ENCODE results near the gene L3MBTL3.

L3MBTL3 gene

DNA sequence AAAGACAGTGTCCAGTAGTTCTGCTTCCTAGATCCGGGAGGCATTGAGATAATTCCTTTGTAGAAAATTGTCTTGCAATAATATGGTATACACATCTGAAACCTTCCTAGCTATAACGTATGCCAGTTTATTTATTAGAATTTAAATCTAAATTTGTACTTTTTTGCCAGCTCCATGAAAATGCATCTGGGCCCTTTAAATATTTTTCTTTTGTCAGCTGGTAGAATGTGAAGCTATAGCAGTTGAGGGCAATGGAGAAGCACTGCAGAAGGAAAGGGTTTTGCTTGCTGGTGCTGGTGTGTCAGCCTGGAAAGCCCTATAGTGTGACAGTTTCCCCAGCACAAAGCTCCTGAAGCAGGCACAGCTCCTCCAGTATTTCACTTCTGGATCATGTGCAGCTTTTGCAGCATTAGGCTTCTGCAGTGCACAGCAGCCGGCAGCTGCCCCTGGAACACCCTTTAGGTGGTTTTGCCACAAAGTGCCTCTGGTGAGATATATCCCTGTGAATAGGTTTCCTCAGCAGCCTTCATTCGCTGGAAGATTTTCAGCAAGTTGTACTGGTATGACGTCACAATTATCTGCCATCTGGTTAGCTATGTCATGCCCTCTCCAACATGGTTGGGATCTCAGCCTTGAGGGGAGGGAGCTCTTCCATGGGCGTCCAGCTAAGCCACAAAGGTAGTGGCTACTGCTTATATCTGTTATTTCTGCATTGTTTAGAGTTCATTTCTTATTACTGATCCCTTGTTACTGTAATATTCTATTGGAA, 40.0 kb upstream of the L3MBTL3 start:
- H3K9me3 ChIP-seq (ENCODE audit: insufficient read depth, low read length) = no peaks in the 10 kb centered on the region
- no peaks in the 10 kb centered on the region for H3K27me3 ChIP-seq (ENCODE audit: low read length)
- no peak overlapping the region for H2AFZ ChIP-seq (ENCODE audit: low read depth, low read length, severe bottlenecking)
- no peak overlapping the region for H3K27ac ChIP-seq (ENCODE audit: low read depth, low read length)
- H3K9ac ChIP-seq (ENCODE audit: low read length) = no peak overlapping the region
- no peaks in the 10 kb centered on the region for H3F3A ChIP-seq (ENCODE audit: insufficient read depth)
- TF ChIP-seq EZH2phosphoT487 (conservative IDR thresholded peaks at IDR 0.05; ENCODE audit: low read length) = no peak
- TF ChIP-seq, protein P1, sequence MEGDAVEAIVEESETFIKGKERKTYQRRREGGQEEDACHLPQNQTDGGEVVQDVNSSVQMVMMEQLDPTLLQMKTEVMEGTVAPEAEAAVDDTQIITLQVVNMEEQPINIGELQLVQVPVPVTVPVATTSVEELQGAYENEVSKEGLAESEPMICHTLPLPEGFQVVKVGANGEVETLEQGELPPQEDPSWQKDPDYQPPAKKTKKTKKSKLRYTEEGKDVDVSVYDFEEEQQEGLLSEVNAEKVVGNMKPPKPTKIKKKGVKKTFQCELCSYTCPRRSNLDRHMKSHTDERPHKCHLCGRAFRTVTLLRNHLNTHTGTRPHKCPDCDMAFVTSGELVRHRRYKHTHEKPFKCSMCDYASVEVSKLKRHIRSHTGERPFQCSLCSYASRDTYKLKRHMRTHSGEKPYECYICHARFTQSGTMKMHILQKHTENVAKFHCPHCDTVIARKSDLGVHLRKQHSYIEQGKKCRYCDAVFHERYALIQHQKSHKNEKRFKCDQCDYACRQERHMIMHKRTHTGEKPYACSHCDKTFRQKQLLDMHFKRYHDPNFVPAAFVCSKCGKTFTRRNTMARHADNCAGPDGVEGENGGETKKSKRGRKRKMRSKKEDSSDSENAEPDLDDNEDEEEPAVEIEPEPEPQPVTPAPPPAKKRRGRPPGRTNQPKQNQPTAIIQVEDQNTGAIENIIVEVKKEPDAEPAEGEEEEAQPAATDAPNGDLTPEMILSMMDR (IDR thresholded peaks at IDR 0.05; ENCODE audit: insufficient read depth, low read length, poor library complexity, severe bottlenecking) = no peak
- no peaks in the 10 kb centered on the region for H3K9me2 ChIP-seq (replicated peaks; ENCODE audit: insufficient read depth, low read length)
- no peaks in the 10 kb centered on the region for H3K36me3 ChIP-seq (ENCODE audit: low read length)
- no peak overlapping the region for H3K4me2 ChIP-seq (ENCODE audit: low read depth, low read length, poor library complexity, severe bottlenecking)
- no peaks in the 10 kb centered on the region for H3K79me2 ChIP-seq (ENCODE audit: insufficient read depth, low read length)
- no peak overlapping the region for H3K4me3 ChIP-seq (ENCODE audit: insufficient read depth, low read length, poor library complexity, severe bottlenecking)
- H4K20me1 ChIP-seq (ENCODE audit: low read depth, low read length) = no peaks in the 10 kb centered on the region

DNA sequence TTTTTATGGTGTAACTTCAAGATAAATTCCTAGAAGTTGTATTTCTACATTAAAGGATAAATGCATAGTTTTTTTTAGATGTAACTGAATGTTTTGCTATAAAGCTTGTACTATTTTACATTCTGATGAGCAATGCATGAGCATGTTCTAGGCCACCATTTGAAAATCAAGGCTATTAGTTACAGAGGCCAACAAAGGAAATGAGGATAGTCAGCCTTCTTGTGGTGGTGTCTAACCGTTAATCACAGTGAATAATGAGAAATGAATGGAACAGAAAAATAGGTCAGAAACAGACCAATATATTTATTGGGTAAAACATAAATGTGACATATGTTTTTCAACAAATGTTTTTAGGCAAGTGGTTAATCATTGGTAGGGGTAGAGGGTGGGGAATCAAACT, 37.6 kb upstream of the L3MBTL3 start:
- H3K36me3 ChIP-seq (ENCODE audit: low read length) = no peaks in the 10 kb centered on the region
- no peak overlapping the region for H3K4me2 ChIP-seq (ENCODE audit: low read depth, low read length, poor library complexity, severe bottlenecking)
- H4K20me1 ChIP-seq (ENCODE audit: low read depth, low read length) = no peaks in the 10 kb centered on the region
- no peaks in the 10 kb centered on the region for H3K9me2 ChIP-seq (replicated peaks; ENCODE audit: insufficient read depth, low read length)
- no peak for TF ChIP-seq EZH2phosphoT487 (conservative IDR thresholded peaks at IDR 0.05; ENCODE audit: low read length)
- TF ChIP-seq, protein P1 (IDR thresholded peaks at IDR 0.05; ENCODE audit: insufficient read depth, low read length, poor library complexity, severe bottlenecking) = no peak
- H3K79me2 ChIP-seq (ENCODE audit: insufficient read depth, low read length) = no peaks in the 10 kb centered on the region
- H2AFZ ChIP-seq (ENCODE audit: low read depth, low read length, severe bottlenecking) = no peak overlapping the region
- no peaks in the 10 kb centered on the region for H3F3A ChIP-seq (ENCODE audit: insufficient read depth)
- no peaks in the 10 kb centered on the region for H3K27me3 ChIP-seq (ENCODE audit: low read length)
- no peak overlapping the region for H3K4me3 ChIP-seq (ENCODE audit: insufficient read depth, low read length, poor library complexity, severe bottlenecking)
- H3K9ac ChIP-seq (ENCODE audit: low read length) = no peak overlapping the region
- H3K9me3 ChIP-seq (ENCODE audit: insufficient read depth, low read length) = no peaks in the 10 kb centered on the region
- no peak overlapping the region for H3K27ac ChIP-seq (ENCODE audit: low read depth, low read length)

DNA sequence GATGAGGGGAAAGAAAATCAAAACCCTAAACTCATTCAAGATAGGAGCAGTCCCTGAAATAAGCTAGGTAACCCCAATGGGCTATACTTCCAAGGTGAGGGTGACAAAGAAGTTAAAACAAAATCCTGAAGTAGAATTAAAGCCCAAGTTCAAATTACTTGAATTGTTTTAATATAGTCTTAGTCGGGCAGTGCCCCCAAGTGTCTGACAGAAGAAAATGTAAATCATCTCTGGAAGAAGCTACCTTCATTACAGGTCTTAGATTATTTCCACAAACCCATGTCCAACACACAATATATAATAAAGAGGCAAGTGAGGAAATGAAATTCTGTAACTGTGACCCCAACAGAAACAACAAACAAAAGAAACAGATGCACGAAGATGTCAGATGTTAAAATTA, 36.8 kb upstream of the L3MBTL3 start:
- Histone ChIP-seq H3K36me3 (ENCODE audit: low read length) (no peaks in the 10 kb centered on the region), H4K20me1 (ENCODE audit: low read depth, low read length) (no peaks in the 10 kb centered on the region), H3K4me3 (ENCODE audit: insufficient read depth, low read length, poor library complexity, severe bottlenecking) (no peak overlapping the region), H3F3A (ENCODE audit: insufficient read depth) (no peaks in the 10 kb centered on the region), H3K9ac (ENCODE audit: low read length) (no peak overlapping the region), H3K9me3 (ENCODE audit: insufficient read depth, low read length) (no peaks in the 10 kb centered on the region), H3K79me2 (ENCODE audit: insufficient read depth, low read length) (no peaks in the 10 kb centered on the region), H3K4me2 (ENCODE audit: low read depth, low read length, poor library complexity, severe bottlenecking) (no peak overlapping the region), H2AFZ (ENCODE audit: low read depth, low read length, severe bottlenecking) (no peak overlapping the region), H3K9me2 (replicated peaks; ENCODE audit: insufficient read depth, low read length) (no peaks in the 10 kb centered on the region), H3K27me3 (ENCODE audit: low read length) (no peaks in the 10 kb centered on the region), H3K27ac (ENCODE audit: low read depth, low read length) (no peak overlapping the region)
- TF ChIP-seq, protein P1 (IDR thresholded peaks at IDR 0.05; ENCODE audit: insufficient read depth, low read length, poor library complexity, severe bottlenecking) = no peak
- TF ChIP-seq EZH2phosphoT487 (conservative IDR thresholded peaks at IDR 0.05; ENCODE audit: low read length) = no peak

All from SU-DHL-6 (cell line).